A204.1 (cell line): ENCODE measurements around the gene CCRL2.
"Not testable (repeated sequence)": the region's sequence is repeated elsewhere in the genome, so short reads cannot be mapped to it uniquely, and the experiment has no call there.

ENCODE experiments used
- FAIRE-seq: peaks from 2 replicates; lab custom pipeline; 2012; peaks lifted over from hg19 to GRCh38; lab: Jason Lieb, UNC

Gene CCRL2

DNA sequence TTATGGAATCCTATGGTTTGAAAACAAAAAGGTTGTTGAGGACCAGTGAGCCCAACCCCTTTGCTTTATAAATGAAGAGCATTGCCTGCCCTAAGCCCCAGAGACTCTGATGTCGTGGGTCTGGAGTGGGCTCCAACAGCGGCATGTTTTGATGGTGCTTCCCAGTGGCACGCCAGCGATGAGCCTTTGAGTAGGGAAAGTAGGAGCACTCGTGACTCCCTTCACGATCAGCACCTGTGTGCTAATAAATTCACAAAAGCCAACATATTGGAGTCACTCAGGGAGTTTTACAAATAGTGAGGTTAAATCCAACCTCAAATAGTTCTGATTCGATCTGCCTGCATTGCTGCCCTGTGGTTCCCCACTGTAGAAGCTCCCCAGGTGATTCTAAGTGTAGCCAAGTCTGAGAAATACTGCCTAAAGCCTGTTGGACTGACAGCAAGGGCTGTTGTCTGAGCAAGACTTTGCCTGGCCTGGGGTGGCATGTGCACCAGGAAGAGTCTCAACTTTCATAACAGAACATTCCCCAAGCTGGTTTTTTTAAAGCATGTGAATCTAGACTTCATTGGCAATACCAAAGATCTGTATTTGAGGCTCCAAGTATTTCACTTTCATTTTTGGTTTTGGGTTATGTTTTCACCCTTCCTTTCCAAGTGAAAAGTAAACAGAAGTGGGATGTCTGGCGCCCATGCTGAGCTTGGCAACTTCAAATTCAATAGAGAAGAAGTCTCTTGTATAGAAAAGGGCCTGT lies 26.4 kb upstream of the CCRL2 start:
- FAIRE-seq = no peak

DNA sequence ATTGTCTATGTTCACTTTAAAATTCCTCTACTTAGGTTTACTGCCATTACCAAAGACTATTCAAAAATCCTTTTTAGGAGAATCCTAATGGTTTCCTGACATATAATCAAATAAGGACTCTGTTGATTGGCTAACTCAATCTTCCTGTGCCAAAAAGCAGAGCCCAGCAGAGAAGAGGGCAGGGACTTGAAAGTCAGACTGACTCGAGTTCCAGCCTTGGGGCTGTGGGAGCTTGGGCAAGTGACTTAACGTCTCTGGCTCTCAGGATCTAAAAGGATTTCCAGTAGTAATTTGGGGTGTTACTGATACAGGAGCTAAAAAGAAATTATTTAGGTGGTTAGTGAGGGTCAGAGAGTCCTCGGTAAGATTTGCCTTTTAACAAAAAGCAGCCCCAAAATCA lies 25.4 kb upstream of the CCRL2 start:
- no peak for FAIRE-seq

DNA sequence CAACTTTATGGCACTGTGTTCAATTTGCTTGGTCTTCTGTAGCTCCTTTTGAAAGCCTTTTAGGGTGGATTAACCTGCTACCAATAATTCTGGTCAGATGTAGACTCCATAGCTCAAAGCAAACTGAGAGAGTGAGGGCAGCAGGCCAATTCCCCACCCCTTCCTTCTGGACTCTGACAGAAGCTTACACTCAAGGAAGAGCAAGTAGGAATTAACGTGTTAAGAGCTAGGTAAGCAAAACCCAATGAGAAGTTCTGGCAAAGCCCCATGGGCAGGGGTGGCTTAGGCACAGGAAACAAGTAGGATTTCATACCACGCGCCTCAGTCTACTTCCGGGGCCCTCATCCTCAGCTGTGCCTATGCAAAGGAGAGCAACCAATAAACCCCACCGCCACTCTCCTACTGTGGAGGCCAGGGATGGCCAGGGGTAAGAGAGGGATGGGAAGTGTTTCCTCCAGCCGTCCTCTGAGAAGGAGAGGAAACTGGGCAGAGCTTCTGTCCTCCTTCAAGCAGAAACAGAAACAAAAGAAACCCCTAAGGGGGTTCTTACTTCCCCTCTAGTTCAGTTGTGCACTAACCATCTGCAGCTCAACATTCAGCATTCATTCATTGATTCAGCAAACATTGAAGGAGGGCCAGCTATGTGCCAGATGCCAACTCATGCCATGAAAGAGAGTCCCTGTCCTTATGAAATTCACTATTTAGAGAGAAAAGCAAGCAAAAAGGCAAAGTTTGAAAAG lies 23.7 kb upstream of the CCRL2 start:
- no peak for FAIRE-seq

DNA sequence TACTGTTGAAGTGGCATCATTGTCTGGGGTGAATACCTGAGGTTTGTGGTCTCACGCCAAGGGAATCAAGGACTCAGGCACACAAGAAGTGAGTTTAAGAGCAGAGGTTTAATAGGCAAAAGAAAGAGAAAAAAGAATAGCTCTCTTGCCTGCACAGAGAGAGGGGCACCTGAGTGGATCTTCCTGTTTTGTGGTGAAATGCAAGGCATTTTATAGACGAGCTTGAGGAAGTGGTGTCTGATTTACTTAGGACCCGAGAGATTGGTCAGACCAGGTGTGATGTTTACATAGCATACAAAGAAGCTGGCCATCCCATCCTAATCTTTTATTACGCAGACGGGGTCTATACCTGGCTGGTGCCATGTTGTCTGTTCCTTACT lies 23.1 kb upstream of the CCRL2 start:
- FAIRE-seq = no peak

DNA sequence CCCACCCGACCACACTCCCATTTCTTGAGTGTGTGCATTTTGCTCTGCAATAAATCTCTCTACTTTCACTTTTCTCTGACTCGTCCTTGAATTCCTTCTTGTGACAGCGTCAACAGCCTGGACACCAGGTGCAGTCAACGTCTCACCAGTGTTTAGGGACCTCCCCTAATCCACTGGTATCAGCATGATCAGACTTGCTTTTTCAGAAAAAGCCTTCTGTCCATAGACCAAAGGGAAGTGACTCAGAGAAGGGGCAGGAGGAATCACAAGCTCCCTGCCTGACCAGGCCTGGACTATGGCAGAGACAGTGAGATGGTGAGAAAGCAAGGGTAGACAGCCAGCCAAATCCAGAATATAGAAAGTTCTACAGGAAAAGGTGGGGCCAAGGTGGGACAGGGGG lies 20.9 kb upstream of the CCRL2 start:
- FAIRE-seq = no peak

DNA sequence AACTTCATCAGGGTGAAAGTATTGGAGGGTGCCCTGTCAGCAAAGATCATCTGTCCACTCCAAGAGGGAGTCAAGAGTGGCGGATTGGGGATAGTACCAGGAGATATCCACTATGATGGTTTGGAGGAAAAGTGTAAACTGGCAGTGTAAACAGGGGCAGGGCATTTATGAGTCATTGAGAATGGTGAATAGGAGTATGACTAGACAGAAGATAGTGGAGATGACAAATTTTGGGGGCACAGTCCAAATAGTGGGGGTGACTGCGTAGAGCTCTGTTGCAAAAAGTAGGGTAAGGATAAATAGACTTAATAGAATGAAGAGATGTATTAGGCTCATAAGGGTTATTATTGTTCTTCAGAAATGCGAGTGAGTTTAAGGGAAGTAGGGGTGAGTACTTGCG lies 18.2 kb upstream of the CCRL2 start:
- not testable (repeated sequence) for FAIRE-seq

DNA sequence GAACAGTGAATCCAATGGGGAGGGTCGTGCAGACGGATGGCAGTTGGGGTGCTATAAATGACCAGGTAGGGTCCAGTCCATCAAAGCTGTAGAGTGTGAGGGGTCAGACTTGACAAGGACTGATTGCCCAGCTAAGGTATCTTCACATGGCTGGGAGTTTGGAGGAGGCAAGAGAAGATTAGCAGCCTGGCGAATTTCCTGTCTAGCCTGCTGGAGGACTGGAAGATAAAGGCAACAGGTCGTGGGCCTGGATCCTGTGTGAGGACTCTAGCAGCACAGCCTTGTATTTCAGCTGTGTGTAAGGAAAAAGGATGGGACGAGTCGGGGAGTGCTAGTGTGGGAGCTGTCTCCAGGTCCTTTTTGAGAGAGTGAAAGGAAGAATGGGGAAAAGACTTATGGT lies 17.8 kb upstream of the CCRL2 start:
- FAIRE-seq = no peak

DNA sequence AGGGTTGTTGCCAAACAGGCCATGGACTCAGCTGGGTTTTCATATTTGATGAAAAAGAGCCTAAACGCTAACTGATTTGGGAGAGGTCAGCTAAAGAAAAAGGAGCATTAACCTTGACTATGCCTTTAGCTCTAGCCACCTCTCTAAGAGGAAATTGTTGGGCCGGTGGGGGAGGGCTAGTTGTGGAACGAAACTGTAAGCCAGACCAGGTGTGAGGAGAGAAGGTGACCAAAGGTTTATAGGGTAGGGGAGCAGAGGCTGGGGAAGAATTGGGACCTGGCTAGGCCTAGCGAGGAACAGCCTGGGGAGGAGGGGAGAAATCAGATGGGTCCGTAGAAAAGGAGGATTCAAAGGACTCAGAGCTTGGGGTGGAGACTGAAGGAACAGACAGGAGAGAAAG lies 15.5 kb upstream of the CCRL2 start:
- not testable (repeated sequence) for FAIRE-seq

DNA sequence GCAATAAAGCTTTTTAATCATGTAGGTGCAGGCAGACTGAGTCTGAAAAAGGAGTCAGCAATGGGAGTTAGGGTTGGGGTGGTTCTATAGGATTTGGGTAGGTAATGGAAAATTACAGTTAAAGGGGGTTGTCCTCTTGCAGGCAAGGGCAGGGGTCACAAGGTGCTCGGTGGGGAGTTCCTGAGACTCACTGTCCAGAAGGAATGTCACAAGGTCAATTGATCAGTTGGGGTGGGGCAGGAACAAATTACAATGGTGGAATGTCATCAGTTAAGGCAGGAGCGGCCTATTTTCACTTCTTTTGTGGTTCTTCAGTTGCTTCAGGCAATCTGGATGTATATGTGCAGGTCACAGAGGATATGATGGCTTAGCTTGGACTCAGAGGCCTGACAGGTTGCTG lies 14.0 kb upstream of the CCRL2 start:
- FAIRE-seq = no peak

DNA sequence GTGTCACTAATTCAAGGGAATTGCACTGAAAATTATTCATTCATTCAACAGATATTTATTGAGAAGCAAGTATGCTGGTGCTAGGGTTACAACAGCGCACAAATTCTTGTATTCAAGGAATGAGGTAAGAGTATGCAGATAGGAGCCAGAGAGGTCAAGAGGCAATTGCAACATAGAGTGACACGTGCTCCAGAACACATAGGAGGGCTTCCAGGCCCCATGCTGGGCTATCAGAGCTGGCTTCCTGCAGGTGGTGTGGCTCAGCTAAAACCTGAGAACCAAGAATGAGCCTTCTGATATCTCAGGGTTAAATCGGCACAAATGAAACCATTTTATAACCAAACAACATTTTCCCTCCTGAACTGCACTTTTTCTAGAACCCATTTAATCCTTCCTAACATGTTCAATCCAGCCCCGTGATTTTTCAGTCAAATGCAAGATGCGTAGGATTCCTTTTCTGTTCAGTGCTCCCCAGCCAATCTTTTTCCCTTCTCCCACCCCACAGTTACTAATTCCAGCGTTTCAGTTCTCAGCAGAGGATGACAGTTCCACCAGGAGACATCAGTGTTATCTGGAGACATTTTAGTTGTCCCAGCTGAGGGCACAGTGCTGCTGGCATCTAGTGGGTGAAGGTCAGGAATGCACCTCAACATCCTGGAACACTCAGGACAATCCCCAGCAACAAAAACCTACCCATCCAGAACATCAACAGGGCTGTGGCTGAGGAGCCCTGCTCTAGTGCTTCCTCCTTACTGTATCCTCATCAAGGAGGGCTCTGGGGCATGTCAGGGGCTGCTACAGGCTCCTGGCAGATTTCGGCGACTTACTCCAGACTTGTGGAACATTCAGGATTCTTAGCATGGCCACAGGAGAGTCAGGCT lies 13.3 kb upstream of the CCRL2 start:
- FAIRE-seq = no peak

DNA sequence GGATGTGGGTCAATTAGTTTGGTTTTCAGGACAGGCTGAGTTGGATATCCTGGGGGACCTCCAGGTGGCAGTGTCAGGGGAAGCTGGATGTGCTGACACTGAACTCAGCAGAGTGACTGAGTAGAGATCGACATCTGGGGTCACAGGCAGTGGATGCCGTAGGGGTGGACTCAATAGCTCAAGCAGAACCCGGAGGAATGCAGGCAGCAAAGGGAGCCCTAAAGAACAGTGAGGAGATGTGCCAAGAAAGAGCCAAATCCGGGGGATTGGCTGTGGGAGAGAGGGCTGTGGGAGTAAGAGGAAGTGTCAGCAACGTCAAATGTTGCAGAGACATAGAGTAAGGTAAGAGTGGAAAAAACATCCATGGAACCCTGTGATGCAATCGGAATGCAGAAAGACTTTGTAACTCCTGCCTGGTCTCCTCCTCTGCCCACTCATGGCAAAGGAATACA lies 11.8 kb upstream of the CCRL2 start:
- no peak for FAIRE-seq

DNA sequence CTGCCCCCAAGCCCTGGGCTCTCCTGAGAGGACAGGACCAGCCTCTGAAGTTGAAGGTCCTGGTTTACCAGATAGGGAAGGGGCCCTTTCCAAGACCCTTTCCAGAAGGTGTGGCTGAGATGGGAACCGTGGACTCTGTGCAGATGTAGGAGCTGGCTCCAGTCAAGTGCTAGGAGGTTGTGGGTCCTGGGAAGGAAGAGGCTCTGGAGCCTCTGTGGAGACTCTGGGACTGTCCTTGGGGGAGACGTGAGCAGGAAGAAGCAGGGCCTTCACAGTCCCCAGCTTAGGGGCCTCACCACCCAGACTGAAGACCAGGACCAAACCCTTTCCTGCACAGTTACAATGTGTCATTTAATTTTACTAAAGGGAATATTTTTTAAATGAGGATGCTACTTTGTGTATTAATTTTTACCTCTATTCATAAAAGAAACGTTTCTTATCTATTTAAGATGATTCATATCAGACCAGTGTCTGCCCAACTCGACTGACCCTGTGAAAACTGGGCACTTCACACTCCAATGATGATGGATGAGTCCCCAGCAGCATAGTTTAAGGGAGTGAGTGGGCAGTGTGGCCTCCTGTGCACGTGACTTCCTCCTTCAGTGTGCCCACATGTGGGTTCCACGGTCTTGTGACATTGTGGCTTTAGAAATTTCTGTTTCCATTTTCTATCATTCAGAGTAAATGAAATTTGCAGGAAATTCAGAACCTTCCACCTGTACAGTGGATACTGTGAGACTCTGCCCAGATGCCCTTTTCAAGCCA lies 11.1 kb upstream of the CCRL2 start:
- no peak for FAIRE-seq

DNA sequence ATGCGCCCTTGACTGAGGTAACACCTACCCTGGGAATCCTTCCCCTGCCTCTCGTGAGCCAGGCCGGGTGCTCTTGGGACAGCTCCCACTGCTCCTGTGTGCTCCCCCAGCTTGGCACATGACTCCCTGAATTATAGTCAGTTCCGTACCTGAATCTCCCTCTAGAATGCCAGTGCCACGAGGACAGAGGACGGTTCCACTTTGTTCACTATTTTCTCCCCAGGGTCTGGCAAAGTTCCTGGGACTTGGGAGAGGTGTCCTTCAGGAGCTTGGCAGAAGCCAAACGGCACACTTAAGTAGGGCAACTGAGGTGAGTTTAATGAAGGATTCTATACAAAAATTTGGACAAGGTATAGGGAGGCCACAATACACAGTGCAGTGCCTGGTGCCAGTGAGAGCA lies 9.9 kb upstream of the CCRL2 start:
- no peak for FAIRE-seq

DNA sequence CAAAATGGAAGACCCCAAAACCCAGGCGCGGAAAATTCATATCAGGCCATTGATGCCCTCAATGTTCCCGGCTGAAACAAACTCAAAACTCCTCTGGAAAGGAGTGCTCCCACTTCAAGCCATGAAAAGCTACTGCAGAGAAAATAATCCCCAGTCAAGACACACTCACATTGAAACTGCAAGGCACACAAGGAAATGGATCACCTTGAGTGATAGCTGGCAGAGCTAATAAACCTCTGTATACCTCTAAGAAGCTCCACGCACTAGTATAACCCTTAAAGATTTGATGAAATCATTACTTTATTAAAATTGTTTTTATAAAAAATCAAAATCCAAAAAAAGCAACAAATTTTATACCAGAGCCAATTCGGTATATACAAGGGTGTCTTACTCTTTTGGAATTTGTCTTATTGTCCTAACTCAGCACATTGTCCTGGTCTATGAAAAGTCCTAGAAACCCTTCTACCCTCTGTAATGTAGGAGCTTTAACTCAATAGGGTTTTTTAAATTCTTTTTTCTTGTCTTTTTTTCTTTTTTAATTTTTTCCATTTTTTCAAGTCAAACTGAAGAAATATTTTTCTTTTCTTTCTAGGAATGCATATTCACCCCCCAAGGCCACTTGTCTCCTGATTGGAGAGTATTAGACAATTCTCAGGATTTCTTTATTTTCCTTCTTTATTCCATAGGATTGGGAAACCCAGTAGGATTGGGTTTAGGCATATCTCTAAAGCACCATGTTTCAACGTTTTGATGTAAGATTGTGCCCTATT lies 8.7 kb upstream of the CCRL2 start:
- no peak for FAIRE-seq

DNA sequence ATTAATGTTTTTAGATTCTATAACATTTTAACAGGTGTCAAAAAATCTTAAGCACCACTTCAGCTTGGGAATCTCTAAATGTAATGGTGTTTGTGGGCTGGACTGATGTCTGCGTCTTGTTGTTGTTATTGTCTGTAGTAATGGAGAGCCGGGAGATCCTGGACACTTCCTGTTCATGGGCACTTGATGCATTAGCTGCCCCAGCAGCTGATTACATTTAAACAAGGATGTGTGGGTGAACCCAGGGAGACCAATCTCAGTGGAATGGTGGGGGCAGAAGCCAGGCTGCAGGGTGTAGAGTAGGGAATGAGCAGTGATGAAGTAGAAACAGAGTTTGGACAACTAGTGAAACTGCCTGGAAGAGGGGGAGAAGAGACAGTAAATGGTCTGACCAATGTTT lies 8.0 kb upstream of the CCRL2 start:
- FAIRE-seq = no peak

DNA sequence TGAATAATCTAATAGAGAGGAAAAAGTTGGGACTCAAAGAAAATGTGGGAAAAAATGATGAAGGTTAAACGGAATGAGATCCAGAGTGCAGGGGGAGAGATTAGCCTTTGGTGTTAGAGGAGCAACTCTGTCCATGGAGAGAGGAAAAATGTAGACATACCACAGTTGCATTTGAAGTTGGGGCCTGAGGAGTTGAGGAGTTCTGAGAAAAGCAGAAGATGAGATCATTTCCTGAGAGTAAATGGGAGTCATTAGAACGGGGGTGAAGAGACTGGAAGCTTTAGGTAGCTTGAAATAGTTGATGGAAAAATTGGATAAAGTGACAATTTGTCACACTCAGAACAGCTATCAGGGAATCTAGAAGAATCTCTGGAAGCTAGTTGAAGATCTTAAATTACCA lies 7.5 kb upstream of the CCRL2 start:
- FAIRE-seq = no peak

DNA sequence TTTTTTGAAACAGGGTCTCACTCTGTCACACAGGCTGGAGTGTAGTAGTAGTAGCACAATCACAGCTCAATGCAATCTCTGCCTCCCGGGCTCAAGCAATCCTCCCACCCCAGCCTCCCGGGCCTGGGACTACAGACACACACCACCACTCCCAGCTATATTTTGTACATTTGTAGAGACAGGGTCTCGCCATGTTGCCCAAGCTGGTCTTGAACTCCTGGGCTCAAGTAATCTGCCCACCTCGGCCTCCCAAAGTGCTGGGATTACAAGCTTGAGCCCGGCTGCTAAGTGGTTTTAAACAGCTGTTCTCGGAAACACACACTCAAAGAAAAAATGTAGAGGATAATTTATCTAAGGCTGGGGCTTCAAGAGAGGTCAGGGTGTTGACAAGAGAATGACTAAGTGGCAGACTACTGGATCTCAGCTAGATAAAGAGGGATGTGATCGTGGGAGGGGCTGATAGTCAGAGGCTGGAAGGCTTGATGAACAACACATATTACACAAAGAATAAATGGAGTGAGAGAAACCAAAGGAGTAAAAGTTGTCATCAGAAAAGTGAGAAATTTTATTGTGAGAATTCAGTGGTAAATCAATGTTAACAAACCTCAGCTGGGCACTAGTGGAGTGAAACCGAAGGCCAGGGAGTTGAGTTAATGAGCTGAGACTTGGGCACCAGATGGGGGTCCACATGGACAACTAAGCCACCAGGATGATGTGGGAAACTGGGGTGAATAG lies 6.9 kb upstream of the CCRL2 start:
- FAIRE-seq = no peak

DNA sequence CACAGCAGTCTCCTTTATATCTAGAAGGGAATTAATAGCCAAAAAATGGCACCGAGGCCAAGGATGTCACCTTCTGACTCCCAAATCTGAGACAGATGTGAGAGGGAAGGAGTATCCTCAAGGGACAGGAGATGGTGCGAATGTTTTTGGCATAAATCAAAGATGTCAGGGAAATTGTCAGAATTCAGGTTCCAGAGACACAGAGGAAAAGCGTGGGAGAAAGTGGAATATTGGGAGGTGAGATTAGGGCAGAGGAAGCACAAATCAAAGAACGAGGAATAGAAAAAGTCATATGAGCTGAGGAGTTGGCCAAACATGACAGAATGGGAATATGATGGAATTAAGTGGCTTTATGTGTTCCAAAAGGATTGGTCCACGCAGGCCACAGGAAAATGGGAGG lies 6.2 kb upstream of the CCRL2 start:
- no peak for FAIRE-seq

DNA sequence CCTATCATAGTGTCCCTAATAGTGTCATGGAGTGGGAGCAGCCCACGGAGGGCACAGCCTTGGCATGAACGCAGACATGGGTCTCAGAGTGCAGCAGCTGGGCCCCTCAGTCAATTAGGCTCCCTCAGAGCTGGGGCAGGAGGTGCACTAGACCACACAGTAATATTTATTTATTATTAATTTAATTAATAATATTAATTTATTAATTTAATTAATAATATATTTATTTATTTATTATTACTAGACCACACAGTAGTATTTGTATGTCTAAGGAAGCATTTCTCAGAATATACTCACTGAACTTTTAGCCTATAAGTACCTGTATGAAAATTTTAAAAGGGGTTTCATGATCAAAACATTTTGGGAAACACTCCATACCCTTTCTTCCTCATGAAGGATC lies 5.5 kb upstream of the CCRL2 start:
- no peak for FAIRE-seq

DNA sequence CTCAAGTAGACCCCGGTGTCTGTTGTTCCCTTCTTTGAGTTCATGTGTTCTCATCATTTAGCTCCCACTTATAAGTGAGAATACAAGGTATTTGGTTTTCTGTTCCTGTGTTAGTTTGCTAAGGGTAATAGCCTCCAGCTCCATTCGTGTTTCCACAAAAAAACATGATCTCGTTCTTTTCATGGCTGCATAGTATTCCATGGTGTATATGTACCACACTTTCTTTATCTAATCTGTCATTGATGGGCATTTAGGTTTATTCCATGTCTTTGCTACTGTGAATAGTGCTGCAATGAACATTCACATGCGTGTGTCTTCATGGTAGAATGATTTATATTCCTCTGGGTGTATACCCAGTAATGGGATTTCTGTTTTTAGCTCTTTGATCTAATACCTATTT lies 4.2 kb upstream of the CCRL2 start:
- not testable (repeated sequence) for FAIRE-seq
